Loucy (cell line): Measurements from ENCODE around the gene SPOCK1.

ENCODE experiments used
- H2AFZ ChIP-seq: fragments of 200-600 bp; sonication (generic); 2 replicates; pipeline ENCODE4 v1.6.0; 2016; ENCODE audit warnings: antibody characterized with exemption, mild to moderate bottlenecking, low read length, moderate library complexity
- H3F3A ChIP-seq: fragments of 200-600 bp; 2 replicates; pipeline ENCODE4 v1.6.0; 2016; ENCODE audit warnings: antibody characterized with exemption, low read depth, mild to moderate bottlenecking
- H3K27me3 ChIP-seq: fragments of 200-600 bp; sonication (generic); 2 replicates; pipeline ENCODE4 v1.6.1; 2014; ENCODE audit warnings: low read length, mild to moderate bottlenecking; ENCODE audit not compliant: insufficient read depth, poor library complexity, severe bottlenecking
- H3K36me3 ChIP-seq: fragments of 200-600 bp; sonication (generic); 2 replicates; pipeline ENCODE4 v1.6.1; 2016; ENCODE audit warnings: low read length; ENCODE audit not compliant: insufficient read depth
- H3K4me1 ChIP-seq: fragments of 200-600 bp; sonication (generic); 2 replicates; pipeline ENCODE4 v1.5.1; 2014; ENCODE audit warnings: low read length, mild to moderate bottlenecking; ENCODE audit not compliant: insufficient read depth, poor library complexity, severe bottlenecking
- H3K4me2 ChIP-seq: fragments of 200-600 bp; sonication (generic); 2 replicates; pipeline ENCODE4 v1.6.0; 2014; ENCODE audit warnings: antibody characterized with exemption, low read length, low read depth, mild to moderate bottlenecking; ENCODE audit not compliant: poor library complexity, severe bottlenecking
- H3K4me3 ChIP-seq: fragments of 200-600 bp; sonication (generic); 2 replicates; pipeline ENCODE4 v1.5.1; 2014; ENCODE audit warnings: low read length, mild to moderate bottlenecking, mixed read lengths; ENCODE audit not compliant: poor library complexity, severe bottlenecking
- H3K79me2 ChIP-seq: fragments of 200-600 bp; sonication (generic); 2 replicates; pipeline ENCODE4 v1.6.1; 2014; ENCODE audit warnings: low read length; ENCODE audit not compliant: insufficient read depth
- H3K9ac ChIP-seq: fragments of 200-600 bp; sonication (generic); 2 replicates; pipeline ENCODE4 v1.6.0; 2014; ENCODE audit warnings: mild to moderate bottlenecking, low read depth, low read length, moderate library complexity; ENCODE audit not compliant: poor library complexity, severe bottlenecking
- H3K9me2 ChIP-seq: fragments of 200-600 bp; sonication (generic); replicated peaks from 2 replicates; pipeline ENCODE4 v1.6.1; 2016; ENCODE audit warnings: low read depth, low read length, mixed read lengths
- H3K9me3 ChIP-seq: fragments of 200-600 bp; sonication (generic); 2 replicates; pipeline ENCODE4 v1.6.1; 2014; ENCODE audit warnings: mild to moderate bottlenecking, antibody characterized with exemption, low read length, low read depth; ENCODE audit not compliant: insufficient read depth
- H4K20me1 ChIP-seq: fragments of 200-600 bp; sonication (generic); 2 replicates; pipeline ENCODE4 v1.6.0; 2014; ENCODE audit warnings: antibody characterized with exemption, low read length, mild to moderate bottlenecking; ENCODE audit not compliant: insufficient read depth, poor library complexity, severe bottlenecking
- CTCF ChIP-seq: fragments of 200-600 bp; sonication (generic); conservative IDR thresholded peaks from 2 replicates; pipeline ENCODE4 v1.5.1; 2014; ENCODE audit warnings: mild to moderate bottlenecking, antibody characterized with exemption, low read length
- EZH2phosphoT487 ChIP-seq: fragments of 200-600 bp; IDR thresholded peaks from 2 replicates; pipeline ENCODE4 v1.6.1; 2018; ENCODE audit warnings: antibody characterized with exemption, mild to moderate bottlenecking, moderate library complexity, borderline replicate concordance

The SPOCK1 gene

GRCh38 chr5:137278476-137278875, 220.7 kb downstream of the SPOCK1 start:
- Histone ChIP-seq H2AFZ (no peak overlapping the region), H3F3A (no peaks in the 10 kb centered on the region), H4K20me1 (no peaks in the 10 kb centered on the region), H3K4me1 (no peaks in the 10 kb centered on the region), H3K4me3 (no peak overlapping the region), H3K9ac (no peak overlapping the region), H3K36me3 (no peaks in the 10 kb centered on the region), H3K27me3 (no peaks in the 10 kb centered on the region), H3K4me2 (no peak overlapping the region), H3K9me2 (no peaks in the 10 kb centered on the region), H3K79me2 (no peaks in the 10 kb centered on the region), H3K9me3 (no peaks in the 10 kb centered on the region)
- TF ChIP-seq EZH2phosphoT487 (no peak), CTCF (no peak)

- no peaks in the 10 kb centered on the region for H3K27me3 ChIP-seq
- no peaks in the 10 kb centered on the region for H3K79me2 ChIP-seq
- no peaks in the 10 kb centered on the region for H4K20me1 ChIP-seq
- H3K9me2 ChIP-seq: no peaks in the 10 kb centered on the region
- no peaks in the 10 kb centered on the region for H3K36me3 ChIP-seq
- no peaks in the 10 kb centered on the region for H3K9me3 ChIP-seq
- H3K9ac ChIP-seq: no peak overlapping the region
- no peaks in the 10 kb centered on the region for H3K4me1 ChIP-seq
- no peak overlapping the region for H3K4me3 ChIP-seq
- TF ChIP-seq EZH2phosphoT487 (no peak), CTCF (no peak)
- H3F3A ChIP-seq: no peaks in the 10 kb centered on the region
- no peak overlapping the region for H3K4me2 ChIP-seq
- no peak overlapping the region for H2AFZ ChIP-seq
These were observed 224.0 kb downstream of the SPOCK1 start for GRCh38 chr5:137275083-137275482.

GRCh38 chr5:137273511-137273910, 225.6 kb downstream of the SPOCK1 start:
- Histone ChIP-seq H3K36me3 (no peaks in the 10 kb centered on the region), H3K9me2 (no peaks in the 10 kb centered on the region), H3F3A (no peaks in the 10 kb centered on the region), H3K4me3 (no peak overlapping the region), H2AFZ (no peak overlapping the region), H3K9ac (no peak overlapping the region), H4K20me1 (no peaks in the 10 kb centered on the region), H3K9me3 (no peaks in the 10 kb centered on the region), H3K27me3 (no peaks in the 10 kb centered on the region), H3K4me2 (no peak overlapping the region), H3K79me2 (no peaks in the 10 kb centered on the region), H3K4me1 (no peaks in the 10 kb centered on the region)
- TF ChIP-seq EZH2phosphoT487: no peak

DNA sequence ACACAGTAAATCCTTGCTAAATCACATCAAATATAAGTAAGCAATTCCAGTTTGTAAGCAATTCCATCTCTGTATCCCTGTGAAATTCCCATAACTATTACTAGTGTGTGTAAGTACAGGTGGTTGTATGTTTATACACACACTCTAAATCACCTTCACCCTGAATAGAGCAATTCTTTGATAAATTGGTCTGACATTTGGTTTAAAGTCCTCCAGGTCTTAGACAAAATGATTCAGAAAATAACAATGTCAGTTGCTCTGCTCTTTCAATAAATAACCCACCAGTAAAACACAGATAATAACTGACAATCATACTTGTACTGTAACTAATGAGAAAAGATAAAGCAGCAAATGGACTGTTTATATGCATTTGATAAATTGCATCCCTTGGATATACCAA, 226.3 kb downstream of the SPOCK1 start:
- TF ChIP-seq CTCF (no peak), EZH2phosphoT487 (no peak)
- Histone ChIP-seq H3K4me2 (no peak overlapping the region), H3F3A (no peaks in the 10 kb centered on the region), H3K9me3 (no peaks in the 10 kb centered on the region), H3K4me1 (no peaks in the 10 kb centered on the region), H3K36me3 (no peaks in the 10 kb centered on the region), H3K9me2 (no peaks in the 10 kb centered on the region), H4K20me1 (no peaks in the 10 kb centered on the region), H3K4me3 (no peak overlapping the region), H3K79me2 (no peaks in the 10 kb centered on the region), H2AFZ (no peak overlapping the region), H3K27me3 (no peaks in the 10 kb centered on the region), H3K9ac (no peak overlapping the region)
